Measurements from ENCODE around the gene FARSA. TPM values are rescaled to one million over a fixed set of nuclear protein-coding genes. Genes with fewer than 3 reads are reported as not detected.
A peak's percentile ranks its signal among the peaks of the same experiment; 100 is the strongest.
"Not testable (repeated sequence)": the region's sequence is repeated elsewhere in the genome, so short reads cannot be mapped to it uniquely, and the experiment has no call there.

The FARSA gene
- total RNA-seq, 1 donor from 2014 or later: 56.4 TPM

- DNase-seq (ENCODE audit: low read depth, low spot score): peak; percentile 98
These were observed 4.6 kb upstream of the FARSA start, which contains the start of gene CALR for GRCh38 chr19:12937927-12938778. CALR (plus strand) TSS chr19:12938609; CDS start chr19:12938680, 71 bp downstream.

DNA sequence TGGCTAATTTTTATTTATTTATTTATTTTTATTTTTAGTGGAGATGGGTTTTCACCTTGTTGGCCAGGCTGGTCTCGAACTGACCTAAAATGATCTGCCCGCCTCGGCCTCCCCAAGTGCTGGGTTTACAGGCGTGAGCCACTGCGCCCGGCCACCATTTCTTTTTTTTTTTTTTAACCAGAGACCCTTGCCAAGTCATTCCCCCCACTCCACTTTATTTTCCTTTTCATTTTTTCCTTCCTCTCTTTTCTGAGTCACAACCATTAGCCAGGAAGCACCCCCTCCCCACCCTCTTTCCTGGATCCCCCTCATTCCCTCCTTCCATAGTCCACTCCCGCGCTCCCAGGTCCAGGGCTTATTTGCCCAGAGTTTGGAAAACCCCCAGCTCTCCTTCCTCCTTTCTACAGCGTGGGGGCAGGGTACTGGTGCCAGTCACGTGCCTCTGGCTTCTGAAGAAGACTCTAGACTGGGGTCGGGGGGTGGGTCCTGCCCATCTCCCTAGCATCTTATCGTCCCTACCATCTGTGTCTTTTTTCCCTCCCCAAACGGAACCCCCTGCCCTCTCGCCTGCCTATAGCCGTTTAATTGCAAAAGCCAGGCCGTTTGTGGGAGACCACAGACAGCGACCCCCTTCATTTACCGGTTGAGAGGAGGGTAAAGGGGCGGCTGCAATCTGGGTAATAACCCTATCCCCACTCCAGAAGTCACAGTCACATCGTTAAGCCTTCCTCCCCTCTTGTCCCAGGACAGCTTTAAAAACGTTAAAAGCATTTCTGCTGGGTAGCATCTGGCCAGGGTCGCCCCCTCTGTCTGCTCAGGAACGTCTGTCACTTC lies 3.8 kb upstream of the FARSA start:
- no peak for DNase-seq (ENCODE audit: low read depth, low spot score)

DNA sequence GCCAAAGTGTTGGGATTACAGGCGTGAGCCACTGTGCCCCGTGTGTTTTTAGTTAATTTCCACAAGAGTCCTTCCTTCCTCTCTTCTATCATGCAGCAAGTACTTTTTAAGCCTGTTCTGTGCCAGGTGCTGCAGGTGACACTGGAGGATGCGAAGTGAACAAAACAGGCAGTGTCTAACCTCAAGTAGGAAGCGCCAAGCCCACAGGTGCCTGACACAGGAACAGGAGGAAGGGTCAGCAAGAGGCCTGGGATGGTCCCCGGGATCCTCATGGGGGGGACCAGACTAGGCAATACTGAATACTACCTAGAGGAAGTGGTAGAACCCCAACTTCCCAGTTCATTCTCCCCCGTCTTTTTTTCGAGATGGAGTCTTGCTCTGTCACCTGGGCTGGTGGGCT lies 3.1 kb upstream of the FARSA start:
- DNase-seq (ENCODE audit: low read depth, low spot score): no peak

- no peak for DNase-seq (ENCODE audit: low read depth, low spot score)
These were observed 1.6 kb upstream of the FARSA start for GRCh38 chr19:12935071-12935470.

DNA sequence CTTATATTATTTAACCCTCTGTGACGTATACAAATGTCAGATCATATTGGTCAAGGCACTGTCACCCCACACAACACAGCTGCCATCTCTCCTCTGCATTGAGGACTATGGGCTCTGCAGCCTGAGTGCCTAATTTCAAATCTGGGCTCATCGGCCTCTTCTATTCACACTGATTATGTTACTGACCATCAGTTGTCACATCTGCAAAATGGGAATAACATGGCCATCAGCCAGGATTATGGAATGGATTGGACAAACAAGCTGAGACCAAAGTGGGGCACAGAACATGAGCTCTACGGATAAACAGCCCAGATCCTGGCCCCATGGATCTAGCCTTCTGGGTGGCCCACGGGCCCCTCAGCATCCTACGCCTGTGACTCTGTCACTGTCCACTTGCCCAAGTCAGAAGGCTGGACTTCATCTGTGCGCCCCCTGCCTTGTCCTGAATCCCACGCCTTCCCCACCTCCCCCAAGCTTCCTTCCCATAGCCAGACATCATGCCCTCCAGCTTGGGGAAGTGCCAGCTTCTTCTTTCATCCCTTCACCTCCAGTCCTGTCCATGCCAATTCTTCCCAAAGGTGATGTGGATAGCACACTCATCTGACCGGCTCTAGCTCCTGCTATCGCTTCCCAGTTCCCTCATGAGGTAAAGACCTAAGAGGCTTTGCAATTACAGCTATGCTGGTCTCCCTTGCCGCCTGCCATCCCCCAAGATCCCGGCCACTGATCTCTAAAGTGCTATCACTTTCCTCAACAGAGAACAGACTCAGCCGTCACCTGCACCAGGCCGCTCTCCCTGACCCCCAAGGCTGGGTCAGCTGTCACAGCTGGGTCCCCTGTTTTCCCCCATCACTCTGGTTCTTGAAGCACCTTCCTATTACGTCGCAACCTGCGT lies 872 bp downstream of the FARSA start:
- no peak for DNase-seq (ENCODE audit: low read depth, low spot score)

- no peak for DNase-seq (ENCODE audit: low read depth, low spot score)
These were observed 3.4 kb downstream of the FARSA start for GRCh38 chr19:12930002-12930645.

GRCh38 chr19:12924621-12925310 lies 8.7 kb downstream of the FARSA start:
- no peak for DNase-seq (ENCODE audit: low read depth, low spot score)

DNA sequence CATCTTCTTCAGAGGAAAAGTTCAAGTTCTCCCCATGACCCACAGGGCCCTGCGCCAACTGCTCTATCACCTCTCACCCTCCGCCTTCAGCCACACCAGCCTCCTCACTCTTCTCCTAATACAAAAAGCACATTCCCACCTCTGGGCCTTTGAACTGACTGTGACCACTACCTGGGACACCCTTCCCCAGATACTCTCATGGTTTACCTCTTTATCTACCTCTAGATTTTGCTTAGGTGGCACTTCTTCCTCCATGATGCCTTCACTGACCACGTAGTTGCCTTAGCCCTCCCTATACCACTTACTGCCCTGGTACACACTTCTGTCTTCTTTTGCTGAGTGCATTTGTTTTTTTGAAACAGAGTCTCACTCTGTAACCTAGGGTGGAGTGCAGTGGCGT lies 10.6 kb downstream of the FARSA start:
- no peak for DNase-seq (ENCODE audit: low read depth, low spot score)

DNA sequence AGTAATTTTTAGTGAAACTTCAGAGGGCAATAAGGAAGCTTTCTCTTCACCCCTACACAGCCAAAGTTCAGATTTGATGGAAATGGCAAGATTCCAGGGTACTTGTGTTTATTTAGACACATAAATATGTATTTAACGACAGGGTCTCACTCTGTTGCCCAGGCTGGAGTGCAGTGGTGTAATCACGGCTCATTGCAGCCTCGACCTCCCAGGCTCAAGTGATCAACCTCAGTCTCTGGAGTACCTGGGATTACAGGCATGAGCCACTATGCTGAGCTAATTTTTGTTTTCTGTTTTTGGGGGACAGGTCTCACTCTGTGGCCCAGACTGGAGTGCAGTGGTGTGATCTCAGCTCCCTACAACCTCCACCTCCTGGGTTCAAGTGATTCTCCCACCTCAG lies 12.5 kb downstream of the FARSA start:
- no peak for DNase-seq (ENCODE audit: low read depth, low spot score)

DNA sequence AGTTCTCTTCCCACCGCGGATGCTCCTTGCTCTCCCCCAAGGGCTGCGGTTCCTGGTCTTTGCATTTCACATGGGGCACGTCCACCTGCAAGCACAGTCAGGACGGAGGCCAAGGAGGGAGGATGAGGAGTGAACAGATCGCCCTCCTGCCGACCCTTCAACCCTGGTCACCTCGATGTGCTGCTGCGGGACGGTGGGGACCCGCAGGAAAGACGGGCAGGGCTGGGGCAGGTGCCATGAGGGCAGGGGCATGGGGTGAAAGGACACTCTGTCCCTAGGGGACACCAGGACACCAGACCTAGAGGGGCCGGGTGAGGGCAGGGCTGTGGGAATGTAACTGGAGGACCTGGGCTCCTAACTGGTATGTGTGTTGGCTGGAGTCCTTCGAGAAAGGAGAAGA lies 15.3 kb downstream of the FARSA start:
- DNase-seq (ENCODE audit: low read depth, low spot score): no peak

GRCh38 chr19:12915860-12916259 lies 17.7 kb downstream of the FARSA start:
- not testable (repeated sequence) for DNase-seq (ENCODE audit: low read depth, low spot score)

GRCh38 chr19:12913851-12914690 lies 19.4 kb downstream of the FARSA start:
- no peak for DNase-seq (ENCODE audit: low read depth, low spot score)

DNA sequence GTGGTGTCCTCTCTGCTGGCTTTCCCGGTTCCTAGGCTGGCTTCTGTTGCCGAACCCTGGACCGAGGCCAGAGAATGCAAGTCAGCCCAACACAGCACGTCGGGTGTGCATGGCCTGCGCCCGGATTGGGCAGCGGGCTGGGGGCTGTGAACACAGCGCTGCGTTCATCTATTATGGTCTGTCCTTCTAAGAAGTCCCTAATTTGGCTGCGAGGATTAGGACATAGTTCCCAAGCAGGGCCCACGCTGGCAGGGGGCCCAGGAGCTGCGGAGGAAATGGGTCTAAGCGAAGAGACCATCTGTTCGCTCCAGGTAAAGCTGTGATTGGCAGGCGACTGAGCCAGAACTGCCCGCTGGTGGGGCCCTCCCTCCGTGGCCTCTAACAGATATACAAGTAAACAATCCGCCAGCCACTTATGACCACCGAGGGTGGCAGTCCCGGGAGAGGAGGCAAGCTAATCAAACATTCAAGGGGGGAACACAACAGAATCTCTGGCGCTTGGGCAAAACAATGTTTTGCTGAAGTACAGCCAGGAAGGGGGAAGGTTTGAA lies 20.4 kb downstream of the FARSA start:
- no peak for DNase-seq (ENCODE audit: low read depth, low spot score)

DNA sequence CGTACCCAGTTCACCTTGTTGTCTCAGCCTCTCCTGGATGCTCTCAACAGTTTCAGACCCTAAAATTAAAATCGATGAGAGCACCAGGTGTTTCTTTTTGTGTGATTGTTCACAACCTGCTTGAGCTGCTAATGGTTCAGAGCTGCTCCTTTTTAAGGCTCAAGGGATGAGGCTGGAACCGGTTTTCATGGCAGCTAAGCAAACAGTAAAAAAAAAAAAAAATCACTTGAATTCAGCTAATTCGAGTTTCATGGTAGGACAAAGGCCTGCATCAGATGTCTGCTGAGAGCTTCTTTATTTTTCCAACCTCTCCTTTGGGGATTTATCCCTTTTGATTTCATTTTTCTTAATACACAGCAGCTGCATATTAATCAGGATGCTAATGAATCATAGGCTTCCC lies 20.9 kb downstream of the FARSA start:
- DNase-seq (ENCODE audit: low read depth, low spot score): no peak

DNA sequence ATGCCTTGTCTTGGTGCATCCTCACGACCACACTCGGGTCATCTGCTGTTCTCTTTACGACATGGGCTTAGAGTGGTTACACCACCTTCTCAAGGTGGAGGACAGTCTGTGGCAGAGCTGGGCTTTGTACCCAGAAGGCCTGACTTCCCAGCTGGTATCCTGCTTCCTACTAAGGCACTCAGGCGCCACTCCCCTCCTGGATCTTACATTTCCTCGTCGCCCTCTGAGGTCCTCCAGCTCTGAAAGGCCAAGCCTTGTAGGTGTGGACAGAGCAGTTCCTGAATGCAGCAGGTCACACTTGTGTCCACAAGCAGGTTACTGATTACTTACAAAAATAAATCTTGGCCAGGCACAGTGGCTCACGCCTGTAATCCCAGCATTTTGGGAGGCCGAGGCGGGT lies 26.3 kb downstream of the FARSA start:
- no peak for DNase-seq (ENCODE audit: low read depth, low spot score)

DNA sequence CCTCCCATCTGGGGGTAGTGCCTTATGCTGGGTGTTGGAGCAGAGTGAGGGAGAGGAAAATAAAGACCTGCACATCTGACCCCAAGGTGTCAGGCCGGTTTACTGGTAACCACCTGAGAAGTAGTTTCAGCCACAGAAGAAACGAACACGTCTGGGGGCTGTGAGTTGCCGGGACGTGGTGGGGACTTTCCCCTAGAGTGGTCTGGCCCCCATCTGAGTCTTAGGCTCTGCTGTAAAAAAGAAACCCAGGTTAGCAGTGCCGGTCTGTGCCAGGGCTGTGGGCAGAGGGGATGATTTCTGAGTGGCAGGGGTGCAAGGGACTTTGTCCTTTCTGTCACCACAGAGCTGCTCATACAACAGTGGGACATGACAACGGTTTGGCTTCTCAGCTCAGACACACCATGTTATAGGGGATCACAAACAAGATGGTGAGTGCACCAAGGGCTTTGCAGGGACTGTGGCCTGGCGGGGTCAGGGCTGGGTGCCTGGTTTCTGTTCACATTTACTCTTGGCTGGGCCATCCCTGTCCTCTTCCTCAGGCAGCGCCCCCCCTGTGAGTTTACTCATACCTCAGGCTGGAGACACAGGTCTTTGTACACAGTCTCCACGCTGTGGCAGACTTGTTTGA lies 33.5 kb downstream of the FARSA start:
- no peak for DNase-seq (ENCODE audit: low read depth, low spot score)

GRCh38 chr19:12896460-12896859 lies 37.1 kb downstream of the FARSA start:
- DNase-seq (ENCODE audit: low read depth, low spot score): no peak

- no peak for DNase-seq (ENCODE audit: low read depth, low spot score)
These were observed 39.9 kb downstream of the FARSA start for GRCh38 chr19:12893582-12893981.

DNA sequence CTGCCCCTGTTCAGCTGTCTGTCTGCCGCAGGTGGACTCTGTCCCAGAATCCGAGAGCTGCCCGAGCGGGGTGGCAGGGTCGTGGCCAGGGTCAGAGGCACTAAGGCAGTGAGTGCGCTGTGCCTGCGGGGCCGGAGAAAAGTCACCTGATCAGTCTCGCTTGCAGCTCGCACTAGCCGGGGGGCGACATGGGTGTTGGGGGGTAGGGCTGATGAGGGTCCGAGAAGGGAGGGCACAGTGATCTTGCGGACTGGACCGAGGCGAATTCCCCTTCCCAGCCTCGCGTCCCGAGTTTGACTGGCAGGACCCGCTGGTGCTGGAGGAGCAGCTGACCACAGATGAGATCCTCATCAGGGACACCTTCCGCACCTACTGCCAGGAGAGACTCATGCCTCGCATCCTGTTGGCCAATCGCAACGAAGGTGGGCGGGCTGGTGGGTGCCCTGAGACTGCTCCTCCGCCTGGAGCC lies 41.9 kb downstream of the FARSA start:
- no peak for DNase-seq (ENCODE audit: low read depth, low spot score)
